Type B pancreatic cell (in vitro differentiated cells): Measurements from ENCODE around the gene IL22RA1. TPM values are rescaled to one million over a fixed set of nuclear protein-coding genes. Genes with fewer than 3 reads are reported as not detected.
A peak's percentile ranks its signal among the peaks of the same experiment; 100 is the strongest.

Source experiments
- DNase-seq: peaks from one replicate; pipeline ENCODE4 v3.0.0; 2021; ENCODE audit warnings: mixed read lengths; ENCODE audit not compliant: unreplicated experiment; ENCODE audit errors: extremely low spot score
- H3K27ac Mint-ChIP-seq: 2 replicates; pipeline ENCODE4 v1.8.0; 2021; ENCODE audit warnings: mild to moderate bottlenecking, mixed read lengths
- H3K27me3 Mint-ChIP-seq: 2 replicates; pipeline ENCODE4 v1.8.0; 2021; ENCODE audit warnings: mixed read lengths
- H3K36me3 Mint-ChIP-seq: 2 replicates; pipeline ENCODE4 v1.8.0; 2021; ENCODE audit warnings: mixed read lengths
- H3K4me1 Mint-ChIP-seq: one replicate; pipeline ENCODE4 v1.8.0; 2021; ENCODE audit warnings: mixed read lengths; ENCODE audit not compliant: unreplicated experiment
- H3K4me3 Mint-ChIP-seq: 2 replicates; pipeline ENCODE4 v1.8.0; 2021; ENCODE audit warnings: mild to moderate bottlenecking, mixed read lengths
- H3K9me3 Mint-ChIP-seq: 2 replicates; pipeline ENCODE4 v1.8.0; 2021; ENCODE audit warnings: mixed read lengths
- CTCF ChIP-seq: fragments of 200-600 bp; sonication (generic); conservative IDR thresholded peaks from 2 replicates; pipeline ENCODE4 v1.5.0; 2021; ENCODE audit warnings: antibody characterized with exemption, mild to moderate bottlenecking
- total RNA-seq: library from RNA; stranded (reverse); gene quantifications from 2 replicates; pipeline ENCODE4 v1.2.1, GENCODE V29; 2021; ENCODE audit warnings: low replicate concordance

The IL22RA1 gene
- total RNA-seq, 1 donor from 2014 or later, result 1.1 TPM

DNA sequence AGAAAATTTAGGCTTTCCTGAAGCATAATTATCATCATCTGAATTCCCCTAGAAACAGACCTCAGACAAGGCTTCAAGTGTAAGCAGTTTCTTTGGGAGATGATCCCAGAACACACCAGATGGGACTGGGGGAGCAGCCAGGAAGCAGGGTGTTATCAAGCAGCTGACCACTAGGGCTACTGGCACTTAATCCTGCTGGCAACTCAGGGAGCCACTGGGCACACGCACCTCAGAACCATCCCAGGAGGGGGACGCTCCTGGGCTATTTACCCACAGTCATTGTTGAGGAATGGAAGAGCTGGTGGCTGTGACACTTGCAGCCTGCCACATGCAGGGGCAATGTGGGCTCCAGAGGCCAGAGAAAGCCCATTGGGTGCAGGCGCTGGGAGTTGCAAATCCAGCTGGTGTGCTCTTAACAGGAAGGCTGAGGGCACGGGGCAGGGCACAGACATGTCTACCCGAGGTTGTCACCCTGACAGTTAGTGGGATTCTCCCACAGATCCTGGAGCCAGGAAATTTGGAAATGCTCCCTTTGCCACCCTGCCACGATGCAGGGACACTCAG is 15.1 kb upstream of the IL22RA1 start:
- peaks cover 8% of the 10 kb centered on the region for H3K36me3 Mint-ChIP-seq
- peak; percentile 33 for TF ChIP-seq CTCF
- H3K4me1 Mint-ChIP-seq, result peaks cover 3% of the 10 kb centered on the region
- DNase-seq, result no peak
- H3K27me3 Mint-ChIP-seq, result no peaks in the 10 kb centered on the region
- H3K4me3 Mint-ChIP-seq, result no peak overlapping the region
- no peaks in the 10 kb centered on the region for H3K9me3 Mint-ChIP-seq
- no peak overlapping the region for H3K27ac Mint-ChIP-seq

- Mint-ChIP-seq H3K4me3 (no peak overlapping the region), H3K36me3 (peaks cover 8% of the 10 kb centered on the region), H3K4me1 (peaks cover 5% of the 10 kb centered on the region), H3K9me3 (no peaks in the 10 kb centered on the region), H3K27me3 (no peaks in the 10 kb centered on the region), H3K27ac (no peak overlapping the region)
- no peak for TF ChIP-seq CTCF
- no peak for DNase-seq
Observed at GRCh38 chr1:24156542-24157260, 13.8 kb upstream of the IL22RA1 start.

DNA sequence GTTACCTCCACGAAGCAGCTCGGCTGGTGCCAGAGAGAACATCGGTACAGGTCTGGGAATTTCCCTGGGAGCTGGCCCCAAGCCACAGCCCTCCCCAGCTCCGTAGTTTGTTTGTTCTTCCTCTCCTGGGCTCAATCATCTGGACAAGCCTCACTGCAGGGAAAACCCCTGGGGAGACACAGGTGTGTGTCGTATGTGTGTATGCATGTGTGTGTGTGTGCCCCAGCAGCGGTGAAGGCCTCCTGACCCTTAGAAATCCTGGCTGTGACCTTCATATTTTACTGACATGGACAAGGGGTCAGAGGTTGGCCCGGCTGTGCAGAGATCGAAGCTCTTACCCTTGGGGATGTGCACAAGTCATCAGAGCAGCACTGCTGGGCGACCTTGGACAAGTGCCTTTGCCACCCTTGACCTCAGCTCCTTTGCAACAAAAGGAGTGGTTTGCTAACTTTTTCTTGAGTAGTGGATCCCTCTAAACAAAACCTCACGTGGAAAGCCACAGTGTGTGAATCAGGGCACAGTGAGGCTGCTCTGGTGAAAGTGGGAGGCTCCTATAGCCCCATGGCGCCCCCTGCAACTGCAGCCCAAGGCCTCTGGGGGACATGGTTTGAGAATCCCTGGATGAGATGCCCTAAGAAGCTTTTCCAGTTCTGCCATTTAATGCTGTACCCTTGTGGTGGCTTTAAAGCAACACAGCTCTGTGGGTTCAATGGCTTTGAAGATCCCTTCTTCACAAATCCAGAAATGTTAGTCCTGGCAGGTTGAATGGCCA is 12.3 kb upstream of the IL22RA1 start:
- no peaks in the 10 kb centered on the region for H3K9me3 Mint-ChIP-seq
- H3K4me1 Mint-ChIP-seq, result peaks cover 20% of the 10 kb centered on the region
- H3K4me3 Mint-ChIP-seq, result no peak overlapping the region
- H3K36me3 Mint-ChIP-seq, result peaks cover 8% of the 10 kb centered on the region
- TF ChIP-seq CTCF, result peak; percentile 57
- H3K27me3 Mint-ChIP-seq, result no peaks in the 10 kb centered on the region
- peak overlapping the region; percentile 59 for H3K27ac Mint-ChIP-seq
- DNase-seq, result peak; percentile 60

DNA sequence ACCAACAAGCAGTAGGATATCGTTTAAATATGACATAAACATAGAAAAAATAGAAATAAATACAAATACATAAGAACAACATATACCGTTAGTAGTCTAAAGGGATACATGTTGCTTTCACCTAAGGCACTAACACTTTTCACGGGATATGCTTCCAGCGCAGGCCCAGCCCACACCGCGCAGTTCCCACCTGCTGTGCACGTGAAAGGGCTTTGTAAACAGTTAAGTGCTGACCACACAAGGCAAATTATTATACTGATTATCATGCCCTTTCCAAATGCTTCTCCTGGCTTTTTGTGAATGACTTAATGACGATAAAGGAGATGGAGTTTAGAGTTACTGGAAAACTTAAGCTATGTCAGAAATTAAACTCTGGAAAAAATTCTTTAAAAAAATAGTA is 11.3 kb upstream of the IL22RA1 start:
- peak overlapping the region; percentile 51 for H3K27ac Mint-ChIP-seq
- H3K27me3 Mint-ChIP-seq, result no peaks in the 10 kb centered on the region

More for the DNA sequence above, 11.3 kb upstream of the IL22RA1 start:
- no peaks in the 10 kb centered on the region for H3K9me3 Mint-ChIP-seq
- no peak for TF ChIP-seq CTCF
- H3K36me3 Mint-ChIP-seq, result peaks cover 8% of the 10 kb centered on the region
- peak; percentile 24 for DNase-seq
- H3K4me1 Mint-ChIP-seq, result peaks cover 20% of the 10 kb centered on the region
- H3K4me3 Mint-ChIP-seq, result no peak overlapping the region
